CD4-positive, alpha-beta T cell treated with Interleukin-15 for 1 hour (primary cell): Measurements from ENCODE around the gene ZNF341.
"Not testable (repeated sequence)": the region's sequence is repeated elsewhere in the genome, so short reads cannot be mapped to it uniquely, and the experiment has no call there.

Experiments used
- DNase-seq: peaks from one replicate; pipeline ENCODE4 v3.0.0-alpha.2; 2020

ZNF341 gene

GRCh38 chr20:33772439-33772838 lies 40.6 kb downstream of the ZNF341 start:
- DNase-seq = no peak

- peak; percentile 36 for DNase-seq
Observed at GRCh38 chr20:33773412-33774089, 41.8 kb downstream of the ZNF341 start.

- no peak for DNase-seq
Observed at GRCh38 chr20:33777816-33778215, 46.0 kb downstream of the ZNF341 start.

GRCh38 chr20:33781133-33781532 lies 49.3 kb downstream of the ZNF341 start:
- no peak for DNase-seq

DNA sequence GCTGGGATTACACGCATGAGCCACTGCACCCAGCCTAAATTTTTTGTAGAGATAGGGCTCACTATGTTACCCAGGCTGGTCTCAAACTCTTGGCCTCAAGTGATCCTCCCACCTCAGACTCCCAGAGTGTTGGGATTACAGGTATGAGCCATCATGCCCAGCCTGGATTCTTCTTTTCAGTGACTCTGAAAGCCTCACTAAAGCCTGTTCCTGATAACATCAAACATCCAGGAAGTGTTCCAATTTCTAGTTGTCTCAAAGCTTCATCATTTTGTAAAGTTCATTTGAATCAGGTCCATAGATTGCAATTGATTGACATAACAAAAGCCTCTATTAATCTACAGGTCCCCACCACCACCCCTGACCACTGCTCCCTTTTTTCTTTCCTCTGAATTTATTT lies 50.1 kb downstream of the ZNF341 start:
- DNase-seq = no peak

GRCh38 chr20:33783256-33783655 lies 51.5 kb downstream of the ZNF341 start:
- DNase-seq = no peak

DNA sequence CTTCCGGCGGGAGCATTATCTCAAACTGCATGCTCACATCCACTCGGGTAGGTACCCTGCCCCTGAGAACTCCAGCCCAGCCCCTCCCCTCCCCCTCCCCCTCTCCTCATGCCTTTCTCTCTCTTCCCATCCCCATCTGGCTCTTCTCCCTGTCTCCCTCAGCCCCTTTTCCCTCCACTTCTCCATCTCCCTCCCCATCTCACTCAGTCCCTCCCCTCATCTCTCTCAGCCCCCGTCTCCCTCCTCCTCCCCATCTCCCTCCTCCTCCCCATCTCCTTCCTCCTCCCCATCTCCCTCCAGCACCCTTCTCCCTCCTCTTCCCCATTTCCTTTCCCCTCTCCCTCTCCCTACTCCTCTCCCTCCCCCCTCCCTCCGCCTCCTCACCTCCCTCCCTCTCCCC lies 52.0 kb downstream of the ZNF341 start:
- DNase-seq = no peak

DNA sequence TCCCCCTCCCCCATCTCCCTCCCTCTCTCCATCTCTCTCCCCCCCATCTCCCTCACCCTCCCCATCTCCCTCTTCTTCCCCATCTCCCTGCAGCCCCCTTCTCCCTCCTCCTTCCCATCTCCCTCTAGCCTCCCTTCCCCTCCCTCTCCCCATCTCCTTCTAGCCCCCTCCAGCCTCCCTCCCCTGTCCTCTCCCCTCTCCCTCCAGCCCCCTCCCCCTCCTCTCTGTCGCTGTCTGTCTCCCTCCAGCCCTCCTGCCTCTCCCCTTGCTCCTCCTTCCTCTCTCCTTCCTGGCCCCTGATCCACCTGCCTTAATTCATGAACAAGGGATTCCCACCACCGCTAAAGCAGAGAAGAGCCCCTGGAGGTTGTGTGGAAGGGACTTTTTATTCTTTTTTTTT lies 52.4 kb downstream of the ZNF341 start:
- DNase-seq = no peak

- no peak for DNase-seq
Observed at GRCh38 chr20:33785503-33785902, 53.7 kb downstream of the ZNF341 start.

DNA sequence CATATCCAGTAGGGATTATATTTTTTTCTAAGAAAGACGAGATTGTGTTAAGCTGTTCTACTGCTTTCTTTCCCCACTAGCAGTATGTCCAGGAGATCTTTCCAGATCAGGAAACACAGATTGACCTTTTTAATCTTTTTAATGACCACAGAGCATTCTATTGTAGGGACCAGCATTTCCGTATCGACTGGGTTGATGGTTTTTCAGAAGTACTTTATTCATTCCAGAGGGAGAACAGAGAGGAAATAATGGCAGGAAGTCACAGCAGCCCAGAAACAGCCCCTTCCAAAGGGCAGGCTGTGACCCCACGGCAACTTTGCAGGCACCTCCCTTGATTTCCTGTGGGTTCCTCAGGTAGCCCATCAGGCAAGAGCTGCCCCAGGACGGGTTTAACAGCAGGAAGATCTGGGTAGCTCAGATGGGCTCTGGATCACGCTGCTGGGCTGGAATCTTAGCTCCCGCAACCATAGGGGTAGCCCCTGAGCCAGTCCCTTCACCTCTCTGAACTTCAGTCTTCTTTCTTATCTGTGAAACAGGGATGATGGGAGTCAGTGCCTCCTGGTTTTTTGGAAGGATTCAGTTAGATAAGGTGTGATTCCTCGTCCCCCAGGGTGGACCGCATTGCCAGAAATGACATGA lies 55.6 kb downstream of the ZNF341 start:
- DNase-seq = no peak

- no peak for DNase-seq
Observed at GRCh38 chr20:33788351-33789049, 56.7 kb downstream of the ZNF341 start.

DNA sequence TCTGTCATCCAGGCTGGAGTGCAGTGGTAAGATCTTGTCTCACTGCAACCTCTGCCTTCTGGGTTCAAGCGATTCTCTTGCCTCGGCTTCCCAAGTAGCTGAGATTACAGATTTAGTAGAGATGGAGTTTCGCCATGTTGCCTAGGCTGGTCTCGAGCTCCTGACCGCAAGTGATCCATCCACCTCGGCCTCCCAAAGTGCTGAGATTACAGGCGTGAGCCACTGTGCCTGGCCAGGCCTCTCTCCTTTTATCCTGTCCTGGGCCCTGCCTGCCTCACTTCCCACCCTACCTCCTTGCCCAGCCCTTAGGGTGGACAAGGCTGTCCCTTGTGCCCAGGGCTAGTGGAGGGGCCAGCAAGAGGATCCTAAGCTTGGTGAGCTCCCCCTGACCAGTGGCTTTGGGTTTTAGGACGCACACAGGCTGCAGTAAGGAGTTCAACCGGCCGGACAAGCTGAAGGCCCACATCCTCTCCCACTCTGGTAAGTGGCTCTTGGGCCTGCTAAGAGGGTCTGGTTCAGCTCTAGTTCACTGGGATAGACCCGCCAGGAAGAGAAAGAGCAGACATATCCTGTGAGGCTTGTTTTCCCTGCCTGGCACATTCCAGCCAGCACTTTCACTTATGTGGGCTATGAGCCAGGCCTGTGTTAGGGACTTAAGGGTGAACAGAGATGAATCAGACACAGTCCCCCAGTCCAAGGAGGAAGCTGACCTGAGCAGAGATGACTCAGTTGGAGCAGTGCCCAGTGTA lies 57.5 kb downstream of the ZNF341 start:
- DNase-seq = no peak

GRCh38 chr20:33789858-33790182 lies 58.0 kb downstream of the ZNF341 start:
- no peak for DNase-seq

GRCh38 chr20:33790566-33790965 lies 58.8 kb downstream of the ZNF341 start:
- DNase-seq = no peak

DNA sequence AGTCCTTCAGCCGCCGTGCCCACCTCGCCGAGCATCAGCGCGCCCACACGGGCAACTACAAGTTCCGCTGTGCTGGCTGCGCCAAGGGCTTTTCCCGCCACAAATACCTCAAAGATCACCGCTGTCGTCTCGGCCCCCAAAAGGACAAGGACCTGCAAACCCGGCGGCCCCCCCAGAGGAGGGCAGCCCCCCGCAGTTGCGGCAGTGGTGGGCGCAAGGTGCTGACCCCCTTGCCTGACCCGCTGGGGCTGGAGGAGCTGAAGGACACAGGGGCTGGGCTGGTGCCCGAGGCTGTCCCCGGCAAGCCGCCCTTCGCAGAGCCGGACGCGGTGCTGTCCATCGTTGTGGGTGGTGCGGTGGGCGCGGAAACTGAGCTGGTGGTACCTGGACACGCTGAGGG lies 59.2 kb downstream of the ZNF341 start:
- no peak for DNase-seq

DNA sequence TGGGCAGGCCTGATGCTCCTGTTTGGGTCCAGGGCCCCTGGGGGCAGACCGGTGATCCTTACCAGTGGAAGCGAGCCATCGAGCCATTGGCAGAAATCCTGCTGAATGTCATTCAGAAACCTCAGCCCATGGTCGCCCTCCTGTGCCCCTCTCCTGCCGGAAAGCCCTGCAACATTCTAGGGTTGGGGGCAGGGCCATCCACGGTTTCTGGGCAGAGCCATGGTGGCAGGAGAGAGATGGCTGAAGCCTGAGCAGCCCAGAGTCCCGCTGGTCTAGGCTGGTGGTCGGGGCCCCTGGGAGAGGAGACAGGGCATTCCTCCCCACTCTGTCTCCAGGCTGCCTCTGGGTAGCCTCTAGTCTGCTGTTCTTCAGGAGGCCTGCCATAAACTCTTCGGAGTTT lies 59.7 kb downstream of the ZNF341 start:
- no peak for DNase-seq

DNA sequence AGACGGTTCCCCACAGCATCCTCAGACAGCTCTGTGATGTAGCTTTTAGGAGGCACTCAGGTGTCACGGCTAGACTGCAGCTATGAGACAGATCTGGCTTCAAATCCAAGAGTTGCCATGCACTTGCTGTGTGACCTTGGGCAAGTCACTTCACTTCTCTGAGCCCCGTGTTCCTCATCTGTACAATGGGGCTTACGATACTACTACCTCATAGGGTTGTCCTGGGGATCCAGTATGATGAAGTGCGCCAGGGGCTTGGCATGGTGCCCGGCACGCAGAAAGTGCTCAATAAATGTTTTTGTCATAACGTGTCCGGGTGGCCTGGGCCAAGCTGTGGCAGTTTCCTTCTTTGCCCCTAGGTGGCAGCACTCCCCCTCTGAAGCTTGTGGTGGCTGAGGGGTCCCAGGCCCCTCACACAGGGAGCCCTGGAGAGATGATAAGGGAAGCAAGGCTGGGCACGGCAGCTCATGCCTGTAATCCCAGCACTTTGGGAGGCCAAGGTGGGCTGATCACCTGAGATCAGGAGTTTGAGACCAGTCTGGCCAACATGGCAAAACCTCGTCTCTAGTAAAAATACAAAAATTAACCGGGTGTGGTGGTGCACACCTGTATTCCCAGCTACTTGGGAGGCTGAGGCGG lies 60.3 kb downstream of the ZNF341 start:
- DNase-seq = peak; percentile 31

- DNase-seq = not testable (repeated sequence)
Observed at GRCh38 chr20:33792598-33792989, 60.8 kb downstream of the ZNF341 start.

GRCh38 chr20:33793011-33793931 lies 61.5 kb downstream of the ZNF341 start:
- no peak for DNase-seq

- DNase-seq = no peak
Observed at GRCh38 chr20:33796263-33796906, 64.6 kb downstream of the ZNF341 start.

DNA sequence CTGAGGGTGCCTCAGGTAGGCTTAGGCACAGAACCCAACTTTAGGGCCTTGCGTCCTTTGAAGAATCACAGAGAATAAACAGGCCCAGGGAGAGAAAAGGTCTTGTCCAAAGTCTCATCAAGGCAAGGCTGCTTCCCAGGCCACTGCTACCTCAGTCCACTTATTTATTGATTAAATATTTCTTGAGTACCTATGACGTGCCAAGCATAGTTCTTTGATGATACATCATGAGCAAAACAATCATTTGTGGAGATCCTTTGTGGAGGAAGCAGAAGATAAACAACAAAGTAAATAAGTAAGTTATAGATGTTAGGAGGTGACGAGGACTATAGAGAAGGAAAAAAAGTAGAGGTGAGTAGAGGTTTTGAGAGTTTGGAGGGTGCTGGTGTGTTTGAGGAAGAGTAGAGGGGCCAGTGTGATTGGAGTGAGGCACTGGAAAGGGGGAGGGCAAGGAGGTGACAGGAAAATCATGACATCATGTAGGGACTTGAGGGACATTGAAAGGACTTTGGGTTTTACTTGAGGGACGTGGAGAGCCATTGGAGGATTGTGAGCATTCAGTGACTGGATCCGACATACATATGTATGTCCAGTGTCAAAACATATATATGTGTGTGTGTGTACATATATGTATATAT lies 65.2 kb downstream of the ZNF341 start:
- no peak for DNase-seq
